ENCODE measurements around the gene ZNF407.

The ZNF407 gene

DNA sequence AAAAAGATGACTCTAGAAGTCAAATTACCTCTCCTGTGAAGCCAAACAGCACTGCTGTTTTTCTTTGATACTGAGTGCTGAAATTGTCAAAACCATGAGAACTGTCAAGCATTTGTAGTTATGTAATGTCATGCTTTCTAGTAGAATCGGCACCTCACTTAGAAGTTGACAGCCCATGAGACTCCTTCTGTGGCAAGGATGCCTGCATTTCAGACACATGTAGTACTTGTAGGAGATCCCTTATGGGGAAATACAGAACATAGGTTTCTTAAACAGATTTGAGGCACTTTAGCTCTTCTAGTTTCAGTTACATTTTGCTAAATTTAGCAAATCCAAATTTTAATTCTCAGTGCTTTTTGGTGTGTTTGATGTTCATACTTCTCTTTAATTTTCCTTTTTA, 15.7 kb downstream of the ZNF407 start:
- no peak overlapping the region for H3K27ac ChIP-seq (ENCODE audit: poor library complexity, severe bottlenecking)
- no peaks in the 10 kb centered on the region for H3K9me3 ChIP-seq (ENCODE audit: severe bottlenecking)
- peaks cover 2% of the 10 kb centered on the region for H3K4me1 ChIP-seq (ENCODE audit: insufficient read depth, poor library complexity, severe bottlenecking)
- no peaks in the 10 kb centered on the region for H3K27me3 ChIP-seq (ENCODE audit: insufficient read depth, poor library complexity, severe bottlenecking)
- DNase-seq (ENCODE audit: low spot score) (no peak), ATAC-seq (ENCODE audit: low read depth) (no peak)
- TF ChIP-seq, protein P1, sequence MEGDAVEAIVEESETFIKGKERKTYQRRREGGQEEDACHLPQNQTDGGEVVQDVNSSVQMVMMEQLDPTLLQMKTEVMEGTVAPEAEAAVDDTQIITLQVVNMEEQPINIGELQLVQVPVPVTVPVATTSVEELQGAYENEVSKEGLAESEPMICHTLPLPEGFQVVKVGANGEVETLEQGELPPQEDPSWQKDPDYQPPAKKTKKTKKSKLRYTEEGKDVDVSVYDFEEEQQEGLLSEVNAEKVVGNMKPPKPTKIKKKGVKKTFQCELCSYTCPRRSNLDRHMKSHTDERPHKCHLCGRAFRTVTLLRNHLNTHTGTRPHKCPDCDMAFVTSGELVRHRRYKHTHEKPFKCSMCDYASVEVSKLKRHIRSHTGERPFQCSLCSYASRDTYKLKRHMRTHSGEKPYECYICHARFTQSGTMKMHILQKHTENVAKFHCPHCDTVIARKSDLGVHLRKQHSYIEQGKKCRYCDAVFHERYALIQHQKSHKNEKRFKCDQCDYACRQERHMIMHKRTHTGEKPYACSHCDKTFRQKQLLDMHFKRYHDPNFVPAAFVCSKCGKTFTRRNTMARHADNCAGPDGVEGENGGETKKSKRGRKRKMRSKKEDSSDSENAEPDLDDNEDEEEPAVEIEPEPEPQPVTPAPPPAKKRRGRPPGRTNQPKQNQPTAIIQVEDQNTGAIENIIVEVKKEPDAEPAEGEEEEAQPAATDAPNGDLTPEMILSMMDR (IDR thresholded peaks at IDR 0.05; ENCODE audit: poor library complexity, severe bottlenecking): no peak
- H3K4me3 ChIP-seq (ENCODE audit: severe bottlenecking): no peak overlapping the region
- H3K36me3 ChIP-seq (ENCODE audit: low read depth): no peaks in the 10 kb centered on the region

DNA sequence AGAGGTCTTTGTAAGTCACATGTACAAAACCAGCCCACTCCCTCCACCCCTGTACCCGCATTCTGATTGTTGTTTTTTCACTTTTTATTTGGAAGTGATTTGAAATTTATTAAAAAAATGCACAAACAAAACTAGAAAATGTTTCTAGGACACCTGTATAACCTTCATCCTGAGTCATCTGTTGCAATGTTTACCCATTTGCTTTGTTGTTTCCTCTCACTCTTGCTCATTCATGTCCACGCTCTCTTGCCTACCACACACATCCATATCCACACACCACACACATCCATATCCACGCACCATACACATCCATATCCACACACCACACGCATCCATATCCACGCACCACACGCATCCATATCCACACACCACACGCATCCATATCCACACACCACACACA, 18.8 kb downstream of the ZNF407 start:
- DNase-seq (ENCODE audit: low spot score) (no peak), ATAC-seq (ENCODE audit: low read depth) (peak; percentile 73)
- peaks cover 2% of the 10 kb centered on the region for H3K4me1 ChIP-seq (ENCODE audit: insufficient read depth, poor library complexity, severe bottlenecking)
- no peaks in the 10 kb centered on the region for H3K27me3 ChIP-seq (ENCODE audit: insufficient read depth, poor library complexity, severe bottlenecking)
- no peak overlapping the region for H3K4me3 ChIP-seq (ENCODE audit: severe bottlenecking)
- peak overlapping the region; percentile 14 for H3K27ac ChIP-seq (ENCODE audit: poor library complexity, severe bottlenecking)
- no peaks in the 10 kb centered on the region for H3K36me3 ChIP-seq (ENCODE audit: low read depth)
- TF ChIP-seq, protein P1 (IDR thresholded peaks at IDR 0.05; ENCODE audit: poor library complexity, severe bottlenecking): no peak
- H3K9me3 ChIP-seq (ENCODE audit: severe bottlenecking): no peaks in the 10 kb centered on the region

DNA sequence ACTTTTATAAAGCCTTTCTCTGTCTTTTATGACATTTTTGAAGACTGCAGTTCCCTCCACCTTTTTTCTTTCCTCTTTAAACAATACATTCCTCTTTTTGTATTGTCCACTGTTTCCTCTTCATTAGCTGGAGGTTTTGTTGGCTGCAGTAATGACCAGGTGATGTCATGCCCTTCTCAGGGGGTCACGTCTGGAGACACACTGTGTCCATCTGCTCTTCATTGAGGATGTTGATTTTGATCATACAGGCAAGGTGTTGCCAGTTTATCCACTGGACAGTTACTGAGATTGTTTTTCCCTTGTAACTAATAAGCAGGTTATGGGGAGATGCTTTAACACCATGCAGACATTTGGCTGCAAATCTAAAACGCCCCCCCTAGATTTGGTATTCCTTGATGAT, 19.8 kb downstream of the ZNF407 start:
- Histone ChIP-seq H3K27ac (ENCODE audit: poor library complexity, severe bottlenecking) (no peak overlapping the region), H3K4me3 (ENCODE audit: severe bottlenecking) (no peak overlapping the region), H3K27me3 (ENCODE audit: insufficient read depth, poor library complexity, severe bottlenecking) (no peaks in the 10 kb centered on the region), H3K36me3 (ENCODE audit: low read depth) (no peaks in the 10 kb centered on the region), H3K9me3 (ENCODE audit: severe bottlenecking) (no peaks in the 10 kb centered on the region), H3K4me1 (ENCODE audit: insufficient read depth, poor library complexity, severe bottlenecking) (peaks cover 2% of the 10 kb centered on the region)
- TF ChIP-seq, protein P1 (IDR thresholded peaks at IDR 0.05; ENCODE audit: poor library complexity, severe bottlenecking): no peak
- ATAC-seq (ENCODE audit: low read depth) (no peak), DNase-seq (ENCODE audit: low spot score) (no peak)

DNA sequence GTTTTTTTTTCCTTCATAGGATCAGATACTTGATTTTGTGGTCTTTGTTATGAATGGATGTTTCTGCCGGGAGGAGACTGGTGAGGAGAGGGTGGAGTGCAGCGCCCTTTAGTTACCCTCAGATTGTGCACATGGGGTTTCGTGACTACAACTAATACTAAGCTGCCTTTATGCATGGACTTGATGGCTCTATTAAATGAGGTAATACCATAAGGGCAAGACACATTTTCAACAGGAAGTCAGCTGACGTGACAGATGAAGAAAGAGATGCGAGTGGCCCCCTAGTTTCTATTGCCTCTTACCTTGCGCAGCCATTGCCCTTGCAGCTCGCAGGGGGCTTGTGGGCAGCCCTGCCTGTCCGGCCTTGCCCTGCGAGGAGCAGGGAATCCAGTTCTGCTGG, 24.4 kb downstream of the ZNF407 start:
- H3K27me3 ChIP-seq (ENCODE audit: insufficient read depth, poor library complexity, severe bottlenecking): no peaks in the 10 kb centered on the region
- no peaks in the 10 kb centered on the region for H3K36me3 ChIP-seq (ENCODE audit: low read depth)
- DNase-seq (ENCODE audit: low spot score) (no peak), ATAC-seq (ENCODE audit: low read depth) (no peak)
- no peak overlapping the region for H3K27ac ChIP-seq (ENCODE audit: poor library complexity, severe bottlenecking)
- TF ChIP-seq, protein P1 (IDR thresholded peaks at IDR 0.05; ENCODE audit: poor library complexity, severe bottlenecking): no peak
- no peaks in the 10 kb centered on the region for H3K9me3 ChIP-seq (ENCODE audit: severe bottlenecking)
- H3K4me1 ChIP-seq (ENCODE audit: insufficient read depth, poor library complexity, severe bottlenecking): no peaks in the 10 kb centered on the region
- no peak overlapping the region for H3K4me3 ChIP-seq (ENCODE audit: severe bottlenecking)

DNA sequence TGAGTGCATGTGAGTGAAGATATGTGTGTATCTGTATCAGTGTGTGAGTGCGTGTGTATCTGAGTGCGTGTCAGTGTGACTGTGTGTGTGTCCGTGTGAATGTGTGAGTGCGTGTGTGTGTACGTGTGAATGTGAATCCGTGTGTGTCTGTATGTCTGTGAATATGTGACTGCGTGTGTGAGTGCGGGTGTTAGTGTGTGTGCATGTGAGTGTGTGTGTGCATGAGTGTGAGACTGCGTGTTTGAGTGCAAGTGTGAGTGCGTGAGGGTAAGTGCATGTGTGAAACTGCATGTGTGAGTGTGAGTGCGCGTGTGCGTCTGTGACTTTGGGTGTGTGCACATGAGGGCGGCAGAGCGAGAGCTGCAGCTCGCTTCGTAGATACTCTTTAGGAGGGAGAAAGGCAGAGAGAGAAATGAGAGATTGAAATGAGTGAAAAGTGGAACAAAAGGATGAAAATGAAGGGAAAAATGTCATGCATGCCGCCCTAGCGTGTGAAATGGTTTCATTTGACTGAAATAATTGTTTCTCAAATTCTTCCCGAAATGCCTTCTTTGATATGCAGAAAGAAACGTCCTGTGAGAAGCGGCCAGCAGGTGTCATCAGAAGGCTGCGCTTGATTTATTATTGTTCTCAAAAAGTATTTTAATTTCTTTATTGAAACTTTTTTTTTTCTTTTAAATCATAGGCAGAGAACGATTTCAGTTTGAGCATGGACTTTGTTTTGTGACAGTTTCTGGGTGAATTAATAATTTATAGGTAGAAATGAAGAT, 25.6 kb downstream of the ZNF407 start:
- ATAC-seq (ENCODE audit: low read depth) (no peak), DNase-seq (ENCODE audit: low spot score) (no peak)
- Histone ChIP-seq H3K4me3 (ENCODE audit: severe bottlenecking) (no peak overlapping the region), H3K9me3 (ENCODE audit: severe bottlenecking) (no peaks in the 10 kb centered on the region), H3K27me3 (ENCODE audit: insufficient read depth, poor library complexity, severe bottlenecking) (no peaks in the 10 kb centered on the region), H3K4me1 (ENCODE audit: insufficient read depth, poor library complexity, severe bottlenecking) (no peaks in the 10 kb centered on the region), H3K27ac (ENCODE audit: poor library complexity, severe bottlenecking) (no peak overlapping the region), H3K36me3 (ENCODE audit: low read depth) (no peaks in the 10 kb centered on the region)
- TF ChIP-seq, protein P1 (IDR thresholded peaks at IDR 0.05; ENCODE audit: poor library complexity, severe bottlenecking): peak; percentile 56

Data from RWPE2 (cell line).